Skin of body (tissue), 2 donors: ENCODE results near the gene LCNL1. TPM values are rescaled to one million over a fixed set of nuclear protein-coding genes. Genes with fewer than 3 reads are reported as not detected.

Experiments
- DNase-seq: peaks from one replicate; lab custom pipeline; 2025; lab: John Stamatoyannopoulos, UW
- total RNA-seq: library from RNA; depleted of rRNA; stranded (reverse); fragments of >200 nt; gene quantifications from one replicate; pipeline ENCODE4 v1.2.3, GENCODE V29; 2014

Gene LCNL1
- 0.20 TPM for total RNA-seq

DNA sequence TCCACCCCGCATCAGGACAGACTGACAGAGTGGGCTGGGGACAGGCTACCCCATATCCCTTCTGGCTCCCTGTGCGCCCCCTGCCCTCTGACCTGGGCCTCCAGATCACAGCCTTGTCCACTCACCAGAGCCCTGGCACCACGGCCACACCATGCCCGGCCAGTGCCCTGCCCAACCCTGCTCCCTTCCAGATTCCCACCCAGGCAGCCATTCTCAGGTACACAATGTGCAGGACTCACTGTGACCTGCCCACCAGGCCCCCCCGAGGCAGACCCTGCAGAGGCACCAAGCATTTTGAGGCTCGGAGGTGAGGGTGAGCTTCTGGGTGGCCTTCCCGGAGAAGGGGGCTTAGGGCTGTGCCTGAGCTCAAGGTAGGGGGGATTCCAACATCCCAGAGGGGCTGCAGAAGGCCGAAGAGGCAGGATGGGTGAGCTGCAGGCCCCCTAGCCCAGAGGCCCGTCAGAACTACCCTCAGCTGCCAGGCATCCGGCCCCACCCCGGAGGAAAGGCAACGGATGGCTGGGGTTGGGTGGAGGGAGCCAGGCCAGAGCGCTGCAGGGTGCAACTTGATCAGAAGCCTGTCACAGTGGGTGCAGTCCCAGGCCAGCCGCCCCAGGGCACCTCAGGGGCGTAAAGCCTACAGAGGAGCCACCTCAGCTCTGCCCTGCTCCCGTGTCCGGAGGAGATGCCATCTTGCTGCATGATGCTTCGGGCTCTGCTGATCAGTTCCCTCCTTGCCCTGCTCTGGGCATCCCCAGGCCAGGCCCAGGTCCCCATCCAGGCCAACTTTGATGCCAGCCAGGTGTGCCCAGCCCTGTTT lies at the start of gene LCNL1:
Gene LCNL1, plus strand, starts transcription at position 762 of the 820 bp plus-strand sequence. CDS start 594 bp downstream, outside the sequence.
- no peak for DNase-seq

DNA sequence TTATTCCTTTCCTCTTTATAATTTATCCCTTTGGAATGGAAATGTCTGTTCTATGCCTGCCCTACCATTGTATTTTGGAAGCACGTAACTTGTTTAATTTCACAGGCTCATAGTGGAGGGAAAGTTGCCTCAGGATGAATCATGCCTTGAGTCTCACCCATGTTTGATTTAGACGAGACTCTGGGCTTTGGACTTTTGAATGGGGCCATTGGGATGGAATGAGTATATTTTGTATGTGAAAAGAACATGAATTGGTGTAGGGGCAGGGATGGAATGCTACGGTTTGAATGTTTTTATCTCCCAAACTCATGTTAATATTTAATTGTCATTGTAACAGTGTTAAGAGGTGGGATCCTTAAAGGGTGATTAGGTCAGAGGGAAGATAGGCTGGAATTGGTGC lies 48.5 kb upstream of the LCNL1 start:
- DNase-seq = no peak

DNA sequence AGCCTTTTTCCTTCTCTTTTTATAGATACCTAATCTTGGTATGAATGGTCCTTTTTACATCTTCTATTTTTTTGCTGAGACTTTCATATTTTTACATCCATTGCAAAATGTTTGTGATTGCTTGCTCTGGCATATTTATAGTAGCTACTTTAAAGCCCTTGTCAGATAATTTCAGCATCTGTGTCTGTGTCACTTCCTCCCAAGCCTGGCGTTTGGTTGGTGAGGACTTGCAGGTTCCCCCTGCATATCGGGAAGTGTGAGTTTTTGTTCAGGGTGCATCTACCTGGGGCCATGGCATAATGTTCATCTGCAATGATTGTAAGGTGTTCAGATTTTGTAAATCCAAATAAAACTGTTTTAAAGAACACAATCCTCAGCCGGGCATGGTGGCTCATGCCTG lies 47.1 kb upstream of the LCNL1 start:
- no peak for DNase-seq

DNA sequence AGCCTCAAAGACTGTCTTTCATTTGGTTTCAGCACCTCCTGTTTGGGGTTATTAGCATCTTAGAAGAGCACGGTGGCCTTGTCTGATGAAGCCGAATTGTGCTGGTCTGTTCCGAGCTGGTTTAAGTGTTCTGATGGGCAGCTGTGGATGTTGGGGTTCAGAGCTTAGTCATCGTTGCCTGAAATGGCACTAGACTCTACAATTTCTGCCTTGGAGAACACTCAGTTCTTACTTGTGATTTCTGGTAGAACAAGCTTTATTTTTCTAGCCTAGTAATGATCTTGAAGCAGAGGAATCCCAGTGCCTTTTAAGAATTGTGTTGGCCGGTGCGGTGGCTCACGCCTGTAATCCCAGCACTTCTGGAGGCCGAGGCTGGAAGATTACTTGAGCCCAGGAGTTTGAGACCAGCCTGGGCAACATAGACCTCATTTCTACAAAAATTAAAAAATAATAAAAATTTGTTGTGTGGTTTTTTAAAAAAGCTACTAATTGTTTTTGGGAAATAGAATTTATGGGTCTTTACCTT lies 46.1 kb upstream of the LCNL1 start:
- DNase-seq = no peak

DNA sequence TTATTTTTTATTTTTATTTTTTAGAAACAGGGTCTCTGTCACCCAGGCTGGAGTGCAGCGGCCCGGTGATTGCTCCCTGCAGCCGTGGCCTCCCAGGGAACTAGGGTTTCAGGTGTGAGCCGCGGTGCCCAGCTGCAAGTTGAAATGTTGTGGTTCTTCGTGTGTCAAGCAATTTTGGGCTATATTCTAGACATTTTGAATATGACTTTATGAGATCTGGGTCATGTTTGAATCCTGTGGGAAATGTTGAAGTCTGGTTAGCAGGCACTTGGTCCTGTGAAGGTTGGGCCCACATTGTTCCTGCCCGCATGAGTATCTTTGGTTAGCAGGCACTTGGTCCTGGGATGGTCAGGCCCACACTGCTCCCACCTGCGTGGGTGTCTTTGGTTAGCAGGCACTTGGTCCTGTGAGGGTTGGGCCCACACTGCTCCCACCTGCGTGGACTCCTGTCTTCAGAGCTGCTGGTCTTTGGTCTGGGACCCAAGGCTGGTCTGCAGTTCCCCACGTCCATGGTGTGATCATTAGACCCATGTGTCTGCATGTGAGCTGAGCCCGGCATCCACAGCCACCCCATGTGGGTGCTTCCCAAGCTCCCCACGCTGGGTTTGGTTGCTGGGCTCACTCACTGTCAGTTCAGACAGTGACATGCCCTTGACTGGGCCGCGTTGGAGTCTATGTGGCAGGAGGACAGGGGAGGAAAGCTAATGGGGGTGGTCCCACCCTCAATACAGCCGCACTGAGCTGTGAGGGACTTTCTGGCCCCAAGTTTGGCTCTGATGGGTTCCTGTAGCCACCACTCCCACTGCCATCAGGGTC lies 45.4 kb upstream of the LCNL1 start:
- no peak for DNase-seq

DNA sequence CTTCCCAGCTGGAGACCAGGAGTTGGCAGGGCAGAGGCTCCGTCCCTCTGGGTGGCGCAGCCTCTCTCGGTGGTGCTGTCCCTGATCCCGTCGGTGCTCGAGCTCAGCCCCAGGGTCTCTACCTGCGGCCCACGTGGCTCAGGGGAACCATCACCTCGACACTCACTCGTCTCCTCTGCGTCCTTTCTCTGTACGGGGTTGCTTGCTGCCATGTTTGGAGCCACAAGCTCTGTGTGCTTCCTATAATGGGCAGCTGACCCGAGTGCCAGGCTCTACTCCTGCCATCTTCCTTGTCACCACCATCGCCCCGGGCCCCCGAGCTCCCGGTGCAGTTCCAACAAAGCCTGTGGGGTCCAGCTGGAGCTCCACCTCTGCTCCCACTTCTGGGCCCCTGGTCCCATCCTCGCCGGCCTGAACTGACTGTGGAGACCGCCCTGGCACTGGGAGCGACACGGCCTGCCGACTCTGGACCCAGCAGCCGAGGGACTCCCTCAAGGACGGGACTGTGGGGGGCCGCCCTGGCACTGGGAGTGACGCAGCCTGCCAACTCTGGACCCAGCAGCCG lies 43.3 kb upstream of the LCNL1 start:
- DNase-seq = no peak

DNA sequence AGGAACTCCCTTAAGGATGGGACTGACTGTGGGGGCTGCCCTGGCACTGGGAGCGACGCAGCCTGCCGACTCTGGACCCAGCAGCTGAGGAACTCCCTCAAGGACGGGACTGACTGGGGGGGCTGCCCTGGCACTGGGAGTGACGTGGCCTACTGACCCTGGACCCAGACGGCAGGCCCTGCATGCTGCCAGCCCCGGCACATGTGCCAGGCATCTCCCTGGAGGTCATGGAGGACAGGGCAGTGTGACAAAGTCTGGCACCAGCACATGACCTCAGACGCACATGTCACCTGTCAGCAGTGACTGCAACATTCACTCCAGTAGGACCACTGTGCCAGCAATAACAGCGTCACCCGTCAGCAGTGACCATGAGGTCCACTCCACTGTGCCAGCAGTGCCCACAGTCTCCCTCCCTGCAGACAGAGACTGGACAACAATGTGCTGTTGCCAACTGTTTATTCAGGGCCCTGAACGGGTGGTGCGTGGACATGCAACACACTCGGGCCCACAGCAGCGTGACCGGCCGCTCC lies 42.7 kb upstream of the LCNL1 start:
- no peak for DNase-seq

DNA sequence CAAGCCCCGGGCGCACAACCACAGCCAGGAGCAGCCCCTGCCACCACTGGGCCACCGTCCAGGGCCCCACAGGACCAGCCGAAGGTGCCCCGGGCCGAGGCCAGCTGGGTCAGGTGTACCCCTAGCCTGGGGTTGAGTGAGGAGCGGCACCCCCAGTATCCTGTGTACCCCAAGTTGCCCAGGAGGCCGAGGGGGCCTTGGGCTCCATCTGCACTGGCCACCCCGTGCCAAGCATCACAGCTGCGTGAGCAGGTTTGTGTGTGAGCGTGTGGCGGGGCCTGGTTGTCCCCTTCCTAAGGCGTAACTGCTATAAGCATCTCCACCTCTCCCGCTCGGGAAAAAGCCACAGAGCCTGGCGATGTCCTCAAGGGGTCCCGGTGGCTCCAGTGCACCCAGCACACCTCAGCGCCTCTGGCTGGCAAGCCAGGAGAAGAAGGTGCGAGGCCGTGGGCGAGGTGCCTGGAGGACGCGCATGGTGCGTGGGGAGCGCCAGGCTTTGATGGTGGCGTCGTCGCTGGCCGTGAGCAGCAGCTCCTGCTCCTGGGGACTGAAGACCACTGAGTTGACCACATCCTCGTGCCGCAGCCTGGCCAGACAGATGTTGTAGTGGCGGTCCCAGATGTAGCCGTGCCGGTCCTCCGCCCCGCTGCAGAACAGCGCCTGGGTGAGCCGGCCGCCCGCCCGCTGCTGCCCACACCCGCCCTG lies 42.1 kb upstream of the LCNL1 start:
- no peak for DNase-seq

DNA sequence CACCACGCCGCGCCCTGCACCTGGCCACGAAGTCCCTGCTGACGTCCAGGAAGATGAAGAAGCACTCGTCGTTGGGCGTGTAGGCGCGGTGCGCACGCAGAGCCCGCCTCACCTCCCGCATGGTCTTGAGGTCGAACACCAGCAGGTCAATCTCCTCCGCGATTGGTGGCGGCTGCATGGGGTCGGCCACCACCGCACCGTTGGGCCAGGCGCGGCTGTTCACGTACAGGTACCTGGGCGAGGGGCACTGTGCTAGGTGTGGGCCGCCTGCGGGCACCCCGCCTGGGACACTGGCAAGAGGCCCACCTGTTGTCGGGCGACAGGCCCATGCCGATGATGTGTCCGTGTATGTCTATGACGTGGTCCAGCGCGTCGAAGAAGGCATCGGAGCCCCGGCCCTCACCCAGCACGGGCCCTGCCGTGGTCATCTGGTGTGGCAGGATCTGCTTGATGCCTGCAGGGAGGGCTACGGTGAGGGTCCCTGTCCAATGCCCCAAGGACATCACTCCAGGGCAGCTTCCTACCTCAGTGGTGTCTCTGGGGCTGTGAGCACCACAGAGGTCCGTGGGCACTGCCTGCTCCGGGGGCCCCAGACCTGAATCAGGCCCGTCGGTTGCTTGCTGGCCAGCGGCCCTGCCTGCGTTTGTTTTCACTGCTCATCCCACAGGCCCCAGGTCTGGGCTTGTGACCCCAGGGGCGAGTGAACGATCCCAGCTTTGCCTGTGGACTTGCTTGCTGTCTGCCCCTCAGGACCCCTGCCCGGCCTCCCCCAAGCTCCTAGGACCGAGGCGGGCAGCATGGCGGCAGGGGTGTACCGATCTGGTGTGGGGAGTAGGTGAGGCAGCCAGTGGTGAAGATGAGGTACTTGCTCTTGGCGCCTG lies 41.3 kb upstream of the LCNL1 start:
- DNase-seq = no peak

DNA sequence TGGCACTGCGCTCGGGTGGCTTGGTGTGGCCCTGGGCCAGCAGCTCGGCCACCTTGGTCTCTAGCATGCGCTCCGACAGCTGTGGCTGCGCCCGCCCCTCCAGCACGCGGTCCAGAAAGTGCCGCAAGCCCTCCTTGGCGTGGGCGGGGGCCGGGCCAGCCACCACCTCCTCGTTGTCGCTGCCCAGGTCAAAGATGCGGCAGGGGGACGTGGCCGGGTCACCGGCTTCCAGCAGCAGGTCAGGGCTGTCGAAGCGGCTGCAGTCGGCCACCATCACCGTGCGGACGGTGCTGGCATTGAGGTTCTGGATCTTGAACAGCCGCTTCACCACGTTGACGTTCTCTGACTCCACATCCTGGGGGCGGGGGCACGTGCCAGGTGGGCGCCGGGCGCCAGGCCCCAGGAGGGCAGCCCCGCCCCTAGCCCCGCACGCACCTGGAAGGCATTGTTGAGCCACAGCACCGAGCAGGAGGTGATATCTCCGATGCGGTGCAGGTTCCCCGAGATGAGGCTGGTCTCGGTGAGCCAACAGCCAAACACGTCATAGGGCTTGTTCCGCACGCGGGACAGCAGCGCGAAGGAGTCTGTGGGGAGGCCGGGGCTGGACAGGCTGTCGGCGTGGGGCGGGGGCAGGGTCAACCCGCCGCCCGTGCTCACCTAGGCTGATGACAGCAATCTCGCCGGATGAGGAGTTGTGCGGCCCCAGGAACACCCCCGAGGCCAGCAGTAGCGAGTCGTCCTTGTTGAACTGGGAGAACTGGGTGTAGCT lies 40.5 kb upstream of the LCNL1 start:
- no peak for DNase-seq

DNA sequence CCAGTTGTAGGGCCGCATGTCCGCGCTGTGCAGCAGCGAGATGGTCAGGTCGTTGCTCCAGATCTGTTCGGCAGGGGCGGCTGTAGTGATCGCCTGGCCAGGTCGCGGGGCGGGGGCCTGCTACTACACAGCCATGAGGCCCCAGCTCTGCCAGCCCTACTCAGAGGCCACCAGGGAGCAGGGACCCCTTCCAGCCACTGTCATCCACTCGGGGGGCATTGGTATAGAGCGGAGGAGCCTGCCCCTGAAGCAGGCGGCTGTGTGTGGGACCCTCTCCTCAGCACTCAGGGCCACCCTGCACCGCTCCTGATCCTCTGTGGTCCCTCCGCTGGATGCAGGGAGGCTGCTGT lies 39.9 kb upstream of the LCNL1 start:
- no peak for DNase-seq

DNA sequence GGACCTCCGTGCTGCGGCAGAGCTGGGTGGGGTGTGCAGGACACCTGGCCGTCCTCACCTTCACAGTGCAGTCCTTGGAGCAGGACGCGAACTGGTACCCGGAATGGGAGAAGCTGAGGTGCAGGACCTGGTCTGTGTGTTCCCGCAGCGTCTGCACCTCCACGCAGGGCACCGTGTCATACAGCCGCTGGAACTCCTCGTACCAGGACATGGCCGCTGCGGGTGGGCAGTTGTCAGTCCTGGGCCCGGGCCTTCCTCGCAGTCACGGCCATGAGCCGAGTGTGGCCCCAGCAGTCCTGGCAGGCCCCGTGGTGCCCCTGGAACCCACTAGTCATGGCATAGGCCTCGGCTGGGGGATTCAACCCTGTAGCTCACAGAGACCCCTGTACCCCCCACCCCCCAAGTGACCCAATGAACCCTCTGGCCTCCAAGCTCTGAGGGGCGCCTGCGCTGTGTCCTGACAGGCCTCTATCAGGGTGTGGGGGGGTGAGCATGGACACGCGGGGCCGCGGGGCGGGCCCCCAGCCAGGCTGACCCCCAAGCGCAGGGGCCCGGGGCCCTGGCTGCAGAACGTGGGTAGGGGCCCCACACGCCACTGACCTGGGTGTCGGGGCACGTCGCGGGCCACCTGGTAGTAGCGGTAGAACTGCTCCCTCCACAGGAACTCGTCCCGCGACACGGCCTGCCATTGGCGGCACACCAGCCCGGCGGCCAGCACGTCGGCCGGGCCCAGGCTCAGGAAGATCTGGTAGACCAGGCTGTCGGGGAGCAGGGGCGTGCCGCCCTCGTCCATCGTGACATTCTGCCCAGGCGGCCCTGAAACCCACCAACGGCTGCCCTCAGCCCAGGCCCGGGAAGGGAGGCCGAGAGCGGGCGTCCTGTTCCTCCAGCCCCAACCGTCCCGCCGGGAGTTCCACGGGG lies 39.2 kb upstream of the LCNL1 start:
- no peak for DNase-seq

DNA sequence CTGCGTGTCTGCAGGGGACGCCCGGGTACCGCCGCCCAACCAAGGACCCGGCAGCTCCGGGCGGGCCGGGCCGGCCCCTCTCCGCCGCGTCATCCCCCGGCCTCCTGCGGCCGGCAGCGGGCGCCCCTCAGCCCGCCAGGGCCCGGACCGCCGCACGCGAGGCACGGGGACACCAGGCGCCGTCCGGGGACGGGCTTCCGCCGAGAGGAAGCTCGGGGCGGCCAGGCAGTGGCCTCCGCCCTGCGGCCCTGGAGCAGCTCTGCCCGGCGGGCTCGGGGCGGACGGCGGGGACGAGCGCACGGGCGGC lies 38.6 kb upstream of the LCNL1 start:
- no peak for DNase-seq

DNA sequence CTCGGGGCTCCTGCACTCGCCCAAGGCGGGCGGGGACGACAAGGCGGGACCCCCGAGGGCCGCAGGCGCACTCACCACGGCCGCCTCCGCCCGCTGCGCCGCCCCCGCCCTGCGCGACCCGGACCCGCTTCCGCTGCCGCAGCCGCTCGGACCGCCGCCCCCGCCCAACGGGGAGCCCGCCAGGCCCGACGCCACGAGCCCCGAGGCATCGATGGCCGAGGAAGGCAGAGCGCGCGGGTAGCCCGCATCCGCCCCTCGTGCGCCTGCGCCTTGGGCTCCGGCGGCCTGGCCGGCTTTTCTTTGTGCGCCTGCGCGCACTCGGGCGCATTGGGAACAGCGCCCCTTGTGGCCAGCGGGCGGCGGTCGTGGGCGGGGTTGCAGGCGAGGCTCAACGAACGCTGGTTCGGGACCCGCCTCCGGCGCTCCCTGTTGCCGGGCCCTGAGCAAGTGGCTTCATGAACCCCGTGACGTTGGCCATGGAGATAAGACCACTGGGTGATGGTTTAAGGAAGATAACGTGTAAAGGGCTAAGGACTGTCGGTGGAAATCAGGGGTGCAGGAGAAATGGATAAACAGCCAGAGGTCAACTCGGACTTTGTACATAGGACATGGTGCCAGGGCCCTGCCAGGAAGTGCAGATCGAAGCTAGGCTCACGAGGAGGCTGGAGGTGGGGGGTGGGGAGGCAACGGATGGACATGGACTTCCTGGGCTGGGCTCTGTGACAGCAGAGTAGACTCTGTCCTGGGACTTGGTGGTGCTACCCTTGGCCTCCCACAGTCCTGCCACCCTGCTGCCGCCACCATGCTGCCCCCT lies 38.1 kb upstream of the LCNL1 start, which contains the start of the genes C8G and FBXW5:
Gene C8G, plus strand, starts transcription at position 725 of the 814 bp plus-strand sequence. Its CDS starts 78 bp downstream, at position 803.
Gene FBXW5, minus strand, starts transcription at position 220 of the 814 bp plus-strand sequence. CDS start 655 bp downstream, outside the sequence.
- DNase-seq = peak; percentile 95

DNA sequence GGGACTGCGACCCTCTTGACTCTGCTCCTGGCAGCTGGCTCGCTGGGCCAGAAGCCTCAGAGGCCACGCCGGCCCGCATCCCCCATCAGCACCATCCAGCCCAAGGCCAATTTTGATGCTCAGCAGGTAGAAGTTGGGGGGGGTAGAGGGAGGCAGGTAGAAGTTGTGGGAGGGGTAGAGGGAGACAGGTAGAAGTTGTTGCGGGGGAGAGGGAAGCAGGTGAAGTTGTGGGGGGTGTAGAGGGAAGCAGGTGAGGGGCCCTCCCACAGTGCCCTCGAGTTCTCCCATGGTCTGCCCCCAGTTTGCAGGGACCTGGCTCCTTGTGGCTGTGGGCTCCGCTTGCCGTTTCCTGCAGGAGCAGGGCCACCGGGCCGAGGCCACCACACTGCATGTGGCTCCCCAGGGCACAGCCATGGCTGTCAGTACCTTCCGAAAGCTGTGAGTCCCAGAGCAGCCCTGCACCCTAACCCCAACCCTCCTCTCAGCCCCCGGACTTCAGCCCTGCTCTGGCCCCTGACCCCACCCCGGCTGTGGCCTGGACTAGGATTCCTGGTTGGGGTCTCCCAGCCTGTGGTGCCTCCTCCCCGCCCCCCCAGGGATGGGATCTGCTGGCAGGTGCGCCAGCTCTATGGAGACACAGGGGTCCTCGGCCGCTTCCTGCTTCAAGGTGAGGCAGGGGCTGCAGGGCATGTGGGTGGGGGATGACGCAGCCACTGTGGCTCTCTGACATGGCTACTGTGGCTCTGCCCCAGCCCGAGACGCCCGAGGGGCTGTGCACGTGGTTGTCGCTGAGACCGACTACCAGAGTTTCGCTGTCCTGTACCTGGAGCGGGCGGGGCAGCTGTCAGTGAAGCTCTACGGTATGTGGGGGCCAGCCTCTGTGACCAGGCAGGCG lies 37.2 kb upstream of the LCNL1 start:
- no peak for DNase-seq
